Esophagus muscularis mucosa (tissue), 4 donors: ENCODE data around the gene PRDM2.

Source experiments
- CTCF ChIP-seq, 3 experiments: fragments of 200-600 bp in 2 of 3; fragments of 450-650 bp in 1 of 3; sonication (generic) in 2 of 3; IDR thresholded peaks; one replicate each; pipeline ENCODE4 v1.5.1; 2017 to 2019; ENCODE audit warnings: antibody characterized with exemption in 3 of 3, mild to moderate bottlenecking in 2 of 3, moderate library complexity in 1 of 3
- EP300 ChIP-seq: sonication (generic); formaldehyde crosslinking; IDR thresholded peaks from one replicate; pipeline ENCODE4 v1.6.1; 2017; ENCODE audit warnings: antibody characterized with exemption
- POLR2A ChIP-seq: fragments of 450-650 bp; IDR thresholded peaks from one replicate; pipeline ENCODE4 v1.6.1; 2017; ENCODE audit warnings: antibody characterized with exemption, moderate library complexity, mild to moderate bottlenecking, low read depth
- POLR2AphosphoS5 ChIP-seq, 2 donors: sonication (generic); formaldehyde crosslinking; IDR thresholded peaks; one replicate each; pipeline ENCODE4 v1.6.1; 2017; ENCODE audit warnings: antibody characterized with exemption in 2 of 2

DNA sequence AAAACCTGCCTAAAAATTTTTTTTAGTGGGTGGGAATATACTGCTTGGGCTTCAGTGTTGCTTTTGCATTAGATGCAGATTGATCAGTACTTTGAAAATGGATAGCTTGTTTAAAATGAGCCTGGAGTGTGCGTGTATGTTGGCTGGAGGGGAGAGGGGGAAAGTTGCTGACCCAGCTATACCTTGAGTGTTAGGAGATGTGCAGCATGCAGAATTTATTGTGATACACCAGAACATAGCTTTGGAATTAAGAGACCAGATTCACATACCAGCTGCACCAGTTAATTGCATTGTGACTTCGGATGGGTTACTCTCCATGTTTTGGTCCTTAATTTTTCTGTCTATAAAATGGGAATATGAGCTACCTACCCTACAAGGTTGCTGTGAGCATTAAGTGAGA, 60.4 kb downstream of the PRDM2 start:
- TF ChIP-seq POLR2A (no peak), CTCF (IDR thresholded peaks at IDR 0.05) (no peak), POLR2AphosphoS5 (IDR thresholded peaks at IDR 0.05) (no peak), EP300 (no peak)
